Vagina (tissue), 2 donors: ENCODE results near the gene AHI1.

ENCODE experiments used
- POLR2A ChIP-seq, 2 donors: fragments of 450-650 bp; IDR thresholded peaks; one replicate each; pipeline ENCODE4 v1.6.1; 2017; ENCODE audit warnings: antibody characterized with exemption in 2 of 2, mild to moderate bottlenecking in 2 of 2, moderate library complexity in 2 of 2
- TF ChIP-seq, protein P1 (sequence below), 3 experiments: fragments of 450-650 bp in 2 of 3; fragments of 200-600 bp in 1 of 3; sonication (generic) in 1 of 3; IDR thresholded peaks; one replicate each; pipeline ENCODE4 v1.5.1; 2017 to 2019; ENCODE audit warnings: antibody characterized with exemption in 3 of 3, mild to moderate bottlenecking in 2 of 3, moderate library complexity in 2 of 3

- TF ChIP-seq, protein P1, sequence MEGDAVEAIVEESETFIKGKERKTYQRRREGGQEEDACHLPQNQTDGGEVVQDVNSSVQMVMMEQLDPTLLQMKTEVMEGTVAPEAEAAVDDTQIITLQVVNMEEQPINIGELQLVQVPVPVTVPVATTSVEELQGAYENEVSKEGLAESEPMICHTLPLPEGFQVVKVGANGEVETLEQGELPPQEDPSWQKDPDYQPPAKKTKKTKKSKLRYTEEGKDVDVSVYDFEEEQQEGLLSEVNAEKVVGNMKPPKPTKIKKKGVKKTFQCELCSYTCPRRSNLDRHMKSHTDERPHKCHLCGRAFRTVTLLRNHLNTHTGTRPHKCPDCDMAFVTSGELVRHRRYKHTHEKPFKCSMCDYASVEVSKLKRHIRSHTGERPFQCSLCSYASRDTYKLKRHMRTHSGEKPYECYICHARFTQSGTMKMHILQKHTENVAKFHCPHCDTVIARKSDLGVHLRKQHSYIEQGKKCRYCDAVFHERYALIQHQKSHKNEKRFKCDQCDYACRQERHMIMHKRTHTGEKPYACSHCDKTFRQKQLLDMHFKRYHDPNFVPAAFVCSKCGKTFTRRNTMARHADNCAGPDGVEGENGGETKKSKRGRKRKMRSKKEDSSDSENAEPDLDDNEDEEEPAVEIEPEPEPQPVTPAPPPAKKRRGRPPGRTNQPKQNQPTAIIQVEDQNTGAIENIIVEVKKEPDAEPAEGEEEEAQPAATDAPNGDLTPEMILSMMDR (IDR thresholded peaks at IDR 0.05) = no peak
- TF ChIP-seq POLR2A (IDR thresholded peaks at IDR 0.05) = no peak
These were observed 32.6 kb upstream of the AHI1 start for GRCh38 chr6:135530113-135530512.
